ENCODE data around the gene NHP2.
A peak's percentile ranks its signal among the peaks of the same experiment; 100 is the strongest.
"Not testable (repeated sequence)": the region's sequence is repeated elsewhere in the genome, so short reads cannot be mapped to it uniquely, and the experiment has no call there.

NHP2 gene

GRCh38 chr5:178130576-178131445 is 22.9 kb downstream of the NHP2 start, which contains the start of gene RMND5B:
Gene RMND5B, plus strand, starts transcription at chr5:178131014. Its CDS starts 7,106 bp downstream, at chr5:178138120.
- no peaks in the 10 kb centered on the region for H3K27me3 ChIP-seq (ENCODE audit: control insufficient read depth, insufficient read depth, low read length)
- H3K9me3 ChIP-seq (ENCODE audit: control insufficient read depth, low read length) = no peaks in the 10 kb centered on the region
- peak within 1 kb of the TSS; percentile 85 for H3K4me3 ChIP-seq (ENCODE audit: low read depth, low read length)
- H3K79me2 ChIP-seq = peaks cover 8% of the 10 kb centered on the region
- H3K36me3 ChIP-seq (ENCODE audit: control insufficient read depth, insufficient read depth, low read length) = no peaks in the 10 kb centered on the region
- H3K27ac ChIP-seq = peak within 1 kb of the TSS; percentile 86
- TF ChIP-seq CTCF (IDR thresholded peaks at IDR 0.05) = no peak
- peak within 1 kb of the TSS; percentile 94 for H3K4me2 ChIP-seq (ENCODE audit: low read length)
- no peaks in the 10 kb centered on the region for H3K4me1 ChIP-seq
- H2AFZ ChIP-seq = peak within 1 kb of the TSS; percentile 100
- peak within 1 kb of the TSS; percentile 78 for H3K9ac ChIP-seq

- not testable (repeated sequence) for H3K79me2 ChIP-seq; H3K9me3 ChIP-seq (ENCODE audit: control insufficient read depth, low read length); H3K27me3 ChIP-seq (ENCODE audit: control insufficient read depth, insufficient read depth, low read length); H3K36me3 ChIP-seq (ENCODE audit: control insufficient read depth, insufficient read depth, low read length); H3K4me1 ChIP-seq
- peak overlapping the region; percentile 78 for H3K9ac ChIP-seq
- peak overlapping the region; percentile 85 for H3K4me3 ChIP-seq (ENCODE audit: low read depth, low read length)
- peak overlapping the region; percentile 86 for H3K27ac ChIP-seq
- H3K4me2 ChIP-seq (ENCODE audit: low read length) = peak overlapping the region; percentile 94
- H2AFZ ChIP-seq = peak overlapping the region; percentile 100
Measured at GRCh38 chr5:178130234-178130575, 23.5 kb downstream of the NHP2 start.

GRCh38 chr5:178129296-178129695 is 24.4 kb downstream of the NHP2 start:
- Histone ChIP-seq H3K9ac (no peak overlapping the region), H3K79me2 (peaks cover 8% of the 10 kb centered on the region), H2AFZ (no peak overlapping the region), H3K4me2 (ENCODE audit: low read length) (no peak overlapping the region), H3K27ac (no peak overlapping the region), H3K4me1 (peaks cover 9% of the 10 kb centered on the region), H3K4me3 (ENCODE audit: low read depth, low read length) (no peak overlapping the region), H3K36me3 (ENCODE audit: control insufficient read depth, insufficient read depth, low read length) (no peaks in the 10 kb centered on the region), H3K9me3 (ENCODE audit: control insufficient read depth, low read length) (no peaks in the 10 kb centered on the region), H3K27me3 (ENCODE audit: control insufficient read depth, insufficient read depth, low read length) (no peaks in the 10 kb centered on the region)
- no peak for TF ChIP-seq CTCF (IDR thresholded peaks at IDR 0.05)

GRCh38 chr5:178127300-178128009 is 26.2 kb downstream of the NHP2 start:
- not testable (repeated sequence) for H3K9ac ChIP-seq; H3K27ac ChIP-seq; H3K4me3 ChIP-seq (ENCODE audit: low read depth, low read length); H3K36me3 ChIP-seq (ENCODE audit: control insufficient read depth, insufficient read depth, low read length); H3K9me3 ChIP-seq (ENCODE audit: control insufficient read depth, low read length); H3K4me2 ChIP-seq (ENCODE audit: low read length); H3K79me2 ChIP-seq; H3K27me3 ChIP-seq (ENCODE audit: control insufficient read depth, insufficient read depth, low read length); H2AFZ ChIP-seq
- H3K4me1 ChIP-seq = peaks cover 15% of the 10 kb centered on the region

- no peaks in the 10 kb centered on the region for H3K9me3 ChIP-seq (ENCODE audit: control insufficient read depth, low read length)
- TF ChIP-seq CTCF (IDR thresholded peaks at IDR 0.05) = no peak
- no peak overlapping the region for H3K4me3 ChIP-seq (ENCODE audit: low read depth, low read length)
- H3K4me2 ChIP-seq (ENCODE audit: low read length) = no peak overlapping the region
- H3K27me3 ChIP-seq (ENCODE audit: control insufficient read depth, insufficient read depth, low read length) = no peaks in the 10 kb centered on the region
- H3K9ac ChIP-seq = no peak overlapping the region
- H3K36me3 ChIP-seq (ENCODE audit: control insufficient read depth, insufficient read depth, low read length) = no peaks in the 10 kb centered on the region
- peaks cover 15% of the 10 kb centered on the region for H3K4me1 ChIP-seq
- H2AFZ ChIP-seq = no peak overlapping the region
- H3K79me2 ChIP-seq = peaks cover 4% of the 10 kb centered on the region
- H3K27ac ChIP-seq = no peak overlapping the region
Measured at GRCh38 chr5:178126556-178126955, 27.1 kb downstream of the NHP2 start.

Measured in parathyroid adenoma (tissue), 2 donors.